ENCODE results near the gene VRK3.
"Not testable (repeated sequence)": the region's sequence is repeated elsewhere in the genome, so short reads cannot be mapped to it uniquely, and the experiment has no call there.

Gene VRK3

GRCh38 chr19:49959892-49960291 is 65.3 kb downstream of the VRK3 start:
- not testable (repeated sequence) for H3K4me1 ChIP-seq (ENCODE audit: control insufficient read depth, insufficient read depth, low read length); H3K9me3 ChIP-seq (ENCODE audit: control insufficient read depth, low read length); H3K27ac ChIP-seq (ENCODE audit: insufficient read depth, low read depth, low read length, poor library complexity, severe bottlenecking); H3K27me3 ChIP-seq (ENCODE audit: control insufficient read depth, insufficient read depth, low read length, poor library complexity, severe bottlenecking); H3K4me3 ChIP-seq (ENCODE audit: insufficient read depth, low read depth, low read length); H3K36me3 ChIP-seq (ENCODE audit: control insufficient read depth, insufficient read depth, low read length)
- WGBS, 2 experiments: no CpG with 5 or more reads among the region's 12 CpGs

- H3K4me3 ChIP-seq (ENCODE audit: insufficient read depth, low read depth, low read length); H3K27ac ChIP-seq (ENCODE audit: insufficient read depth, low read depth, low read length, poor library complexity, severe bottlenecking); H3K27me3 ChIP-seq (ENCODE audit: control insufficient read depth, insufficient read depth, low read length, poor library complexity, severe bottlenecking); H3K4me1 ChIP-seq (ENCODE audit: control insufficient read depth, insufficient read depth, low read length); H3K36me3 ChIP-seq (ENCODE audit: control insufficient read depth, insufficient read depth, low read length); H3K9me3 ChIP-seq (ENCODE audit: control insufficient read depth, low read length): not testable (repeated sequence)
- 79 to 83% methylated on average over 13 of the region's 13 CpGs for WGBS, 2 experiments
Measured at GRCh38 chr19:49958596-49958995, 66.6 kb downstream of the VRK3 start.

GRCh38 chr19:49958144-49958543 is 67.0 kb downstream of the VRK3 start:
- not testable (repeated sequence) for H3K36me3 ChIP-seq (ENCODE audit: control insufficient read depth, insufficient read depth, low read length); H3K27me3 ChIP-seq (ENCODE audit: control insufficient read depth, insufficient read depth, low read length, poor library complexity, severe bottlenecking); H3K27ac ChIP-seq (ENCODE audit: insufficient read depth, low read depth, low read length, poor library complexity, severe bottlenecking); H3K4me1 ChIP-seq (ENCODE audit: control insufficient read depth, insufficient read depth, low read length); H3K4me3 ChIP-seq (ENCODE audit: insufficient read depth, low read depth, low read length); H3K9me3 ChIP-seq (ENCODE audit: control insufficient read depth, low read length)
- 70 to 77% methylated on average over 9 of the region's 9 CpGs for WGBS, 2 experiments

GRCh38 chr19:49957262-49957915 is 67.8 kb downstream of the VRK3 start:
- 87 to 89% methylated on average over 10 of the region's 10 CpGs for WGBS, 2 experiments
- H3K27ac ChIP-seq (ENCODE audit: insufficient read depth, low read depth, low read length, poor library complexity, severe bottlenecking): no peak overlapping the region
- no peaks in the 10 kb centered on the region for H3K27me3 ChIP-seq (ENCODE audit: control insufficient read depth, insufficient read depth, low read length, poor library complexity, severe bottlenecking)

GRCh38 chr19:49956115-49956495 is 69.1 kb downstream of the VRK3 start:
- H3K27ac ChIP-seq (ENCODE audit: insufficient read depth, low read depth, low read length, poor library complexity, severe bottlenecking): no peak overlapping the region
- H3K27me3 ChIP-seq (ENCODE audit: control insufficient read depth, insufficient read depth, low read length, poor library complexity, severe bottlenecking): no peaks in the 10 kb centered on the region
- no peaks in the 10 kb centered on the region for H3K36me3 ChIP-seq (ENCODE audit: control insufficient read depth, insufficient read depth, low read length)
- 93 to 96% methylated on average over 9 of the region's 9 CpGs for WGBS, 2 experiments
- no peaks in the 10 kb centered on the region for H3K9me3 ChIP-seq (ENCODE audit: control insufficient read depth, low read length)
- no peaks in the 10 kb centered on the region for H3K4me1 ChIP-seq (ENCODE audit: control insufficient read depth, insufficient read depth, low read length)
- H3K4me3 ChIP-seq (ENCODE audit: insufficient read depth, low read depth, low read length): no peak overlapping the region

More at GRCh38 chr19:49957262-49957915, 67.8 kb downstream of the VRK3 start:
- no peaks in the 10 kb centered on the region for H3K9me3 ChIP-seq (ENCODE audit: control insufficient read depth, low read length)
- no peaks in the 10 kb centered on the region for H3K36me3 ChIP-seq (ENCODE audit: control insufficient read depth, insufficient read depth, low read length)
- no peaks in the 10 kb centered on the region for H3K4me1 ChIP-seq (ENCODE audit: control insufficient read depth, insufficient read depth, low read length)
- H3K4me3 ChIP-seq (ENCODE audit: insufficient read depth, low read depth, low read length): no peak overlapping the region

- WGBS, 2 experiments: 92 to 93% methylated on average over 11 of the region's 11 CpGs
- no peaks in the 10 kb centered on the region for H3K4me1 ChIP-seq (ENCODE audit: control insufficient read depth, insufficient read depth, low read length)
- no peaks in the 10 kb centered on the region for H3K27me3 ChIP-seq (ENCODE audit: control insufficient read depth, insufficient read depth, low read length, poor library complexity, severe bottlenecking)
- H3K4me3 ChIP-seq (ENCODE audit: insufficient read depth, low read depth, low read length): no peak overlapping the region
- no peaks in the 10 kb centered on the region for H3K36me3 ChIP-seq (ENCODE audit: control insufficient read depth, insufficient read depth, low read length)
- H3K9me3 ChIP-seq (ENCODE audit: control insufficient read depth, low read length): no peaks in the 10 kb centered on the region
- no peak overlapping the region for H3K27ac ChIP-seq (ENCODE audit: insufficient read depth, low read depth, low read length, poor library complexity, severe bottlenecking)
Measured at GRCh38 chr19:49954933-49955332, 70.2 kb downstream of the VRK3 start.

GRCh38 chr19:49954092-49954829 is 70.9 kb downstream of the VRK3 start:
- H3K4me1 ChIP-seq (ENCODE audit: control insufficient read depth, insufficient read depth, low read length): no peaks in the 10 kb centered on the region
- 70 to 75% methylated on average over 12 of the region's 12 CpGs for WGBS, 2 experiments
- H3K27ac ChIP-seq (ENCODE audit: insufficient read depth, low read depth, low read length, poor library complexity, severe bottlenecking): no peak overlapping the region
- H3K9me3 ChIP-seq (ENCODE audit: control insufficient read depth, low read length): no peaks in the 10 kb centered on the region
- no peaks in the 10 kb centered on the region for H3K27me3 ChIP-seq (ENCODE audit: control insufficient read depth, insufficient read depth, low read length, poor library complexity, severe bottlenecking)
- H3K4me3 ChIP-seq (ENCODE audit: insufficient read depth, low read depth, low read length): no peak overlapping the region
- H3K36me3 ChIP-seq (ENCODE audit: control insufficient read depth, insufficient read depth, low read length): no peaks in the 10 kb centered on the region

- Histone ChIP-seq H3K4me1 (ENCODE audit: control insufficient read depth, insufficient read depth, low read length) (no peaks in the 10 kb centered on the region), H3K27me3 (ENCODE audit: control insufficient read depth, insufficient read depth, low read length, poor library complexity, severe bottlenecking) (no peaks in the 10 kb centered on the region), H3K36me3 (ENCODE audit: control insufficient read depth, insufficient read depth, low read length) (no peaks in the 10 kb centered on the region), H3K4me3 (ENCODE audit: insufficient read depth, low read depth, low read length) (no peak overlapping the region), H3K9me3 (ENCODE audit: control insufficient read depth, low read length) (no peaks in the 10 kb centered on the region), H3K27ac (ENCODE audit: insufficient read depth, low read depth, low read length, poor library complexity, severe bottlenecking) (no peak overlapping the region)
- 88 to 91% methylated on average over 7 of the region's 7 CpGs for WGBS, 2 experiments
Measured at GRCh38 chr19:49953416-49953815, 71.8 kb downstream of the VRK3 start.

GRCh38 chr19:49952906-49953305 is 72.3 kb downstream of the VRK3 start:
- H3K4me3 ChIP-seq (ENCODE audit: insufficient read depth, low read depth, low read length): no peak overlapping the region
- no peaks in the 10 kb centered on the region for H3K36me3 ChIP-seq (ENCODE audit: control insufficient read depth, insufficient read depth, low read length)
- H3K27ac ChIP-seq (ENCODE audit: insufficient read depth, low read depth, low read length, poor library complexity, severe bottlenecking): no peak overlapping the region
- no peaks in the 10 kb centered on the region for H3K27me3 ChIP-seq (ENCODE audit: control insufficient read depth, insufficient read depth, low read length, poor library complexity, severe bottlenecking)
- H3K9me3 ChIP-seq (ENCODE audit: control insufficient read depth, low read length): no peaks in the 10 kb centered on the region
- WGBS, 2 experiments: 92 to 95% methylated on average over 13 of the region's 13 CpGs
- H3K4me1 ChIP-seq (ENCODE audit: control insufficient read depth, insufficient read depth, low read length): no peaks in the 10 kb centered on the region

- Histone ChIP-seq H3K9me3 (ENCODE audit: control insufficient read depth, low read length) (no peaks in the 10 kb centered on the region), H3K36me3 (ENCODE audit: control insufficient read depth, insufficient read depth, low read length) (no peaks in the 10 kb centered on the region), H3K27me3 (ENCODE audit: control insufficient read depth, insufficient read depth, low read length, poor library complexity, severe bottlenecking) (no peaks in the 10 kb centered on the region), H3K4me1 (ENCODE audit: control insufficient read depth, insufficient read depth, low read length) (no peaks in the 10 kb centered on the region), H3K27ac (ENCODE audit: insufficient read depth, low read depth, low read length, poor library complexity, severe bottlenecking) (no peak overlapping the region), H3K4me3 (ENCODE audit: insufficient read depth, low read depth, low read length) (no peak overlapping the region)
Measured at GRCh38 chr19:49952479-49952836, 72.7 kb downstream of the VRK3 start.
